NT2/D1 (cell line): ENCODE results near the gene NFIX.

Experiments used
- SUZ12 ChIP-seq: IDR thresholded peaks from 2 replicates; pipeline ENCODE4 v1.6.1; 2011; ENCODE audit not compliant: insufficient read length, insufficient read depth; ENCODE audit errors: extremely low read depth
- YY1 ChIP-seq: IDR thresholded peaks from 2 replicates; pipeline ENCODE4 v1.6.1; 2011; ENCODE audit not compliant: insufficient read length, insufficient read depth
- ZNF274 ChIP-seq: IDR thresholded peaks from 2 replicates; pipeline ENCODE4 v1.6.1; 2011; ENCODE audit warnings: mild to moderate bottlenecking, low read depth, low read length

DNA sequence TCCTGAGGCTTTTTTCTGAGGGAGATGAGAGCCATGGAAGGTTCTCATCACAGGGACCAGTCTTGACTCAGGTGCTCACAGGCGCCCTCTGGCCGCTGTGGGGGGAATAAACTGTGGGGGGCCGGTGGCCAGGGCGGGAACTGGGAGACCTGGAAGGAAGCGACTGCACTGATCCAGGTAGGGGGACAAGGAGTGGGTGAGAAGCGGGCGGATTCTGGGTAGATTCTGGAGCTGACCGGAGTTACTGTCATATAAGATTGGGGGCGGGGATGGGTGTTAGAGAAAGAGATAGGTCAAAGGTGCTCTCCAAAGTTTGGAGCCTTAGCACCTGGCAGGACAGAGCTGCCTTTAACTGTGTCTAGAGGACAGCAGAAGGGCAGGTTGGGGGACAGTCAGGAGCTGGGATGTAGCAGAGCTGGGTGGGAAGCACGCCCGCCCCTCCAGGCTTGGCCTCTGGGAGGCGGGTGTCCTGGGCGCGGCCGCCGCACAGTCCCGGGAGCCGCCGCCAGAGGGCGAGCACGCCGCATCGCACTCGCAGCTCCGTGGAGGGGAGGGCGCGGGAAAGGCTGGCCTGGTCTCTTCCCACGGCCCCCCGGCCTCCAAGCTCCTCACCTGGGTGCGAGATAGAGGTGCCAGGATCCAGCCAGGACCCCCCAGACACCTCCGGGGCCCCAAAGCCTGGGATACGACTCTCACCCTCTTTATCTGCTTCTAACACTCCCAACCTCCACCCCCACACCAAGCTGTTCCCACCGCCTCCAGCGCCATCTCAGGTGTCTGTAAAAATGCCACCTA lies 30.1 kb upstream of the NFIX start:
- TF ChIP-seq ZNF274: no peak
- no peak for TF ChIP-seq SUZ12
- TF ChIP-seq YY1: no peak
